Upper lobe of right lung (tissue), 1 donor: ENCODE data around the gene DKC1. TPM values are rescaled to one million over a fixed set of nuclear protein-coding genes. Genes with fewer than 3 reads are reported as not detected.

Experiments
- ATAC-seq: fragments of 200-7000 bp; cut with Tn5 transposase; one replicate; pipeline ENCODE4 v1.9.1; 2020; ENCODE audit warnings: mild to moderate bottlenecking, moderate library complexity
- DNase-seq: peaks from one replicate; pipeline ENCODE4 v3.0.0-alpha.2; 2020
- H3K27ac ChIP-seq: fragments of 200-600 bp; one replicate; pipeline ENCODE4 v1.8.0; 2022
- H3K27me3 ChIP-seq: fragments of 200-600 bp; one replicate; pipeline ENCODE4 v1.8.0; 2022; ENCODE audit warnings: mild to moderate bottlenecking
- H3K36me3 ChIP-seq: fragments of 200-600 bp; one replicate; pipeline ENCODE4 v1.8.0; 2022
- H3K4me1 ChIP-seq: fragments of 200-600 bp; one replicate; pipeline ENCODE4 v1.8.0; 2022
- H3K4me3 ChIP-seq: fragments of 200-600 bp; one replicate; pipeline ENCODE4 v1.8.0; 2022; ENCODE audit warnings: mild to moderate bottlenecking
- H3K9me3 ChIP-seq: fragments of 200-600 bp; one replicate; pipeline ENCODE4 v1.8.0; 2022
- intact Hi-C: fragments of 100-400 bp; cut with DNase I; formaldehyde crosslinking; loops from one replicate; pipeline ENCODE4 v1.11.0; 2022
- total RNA-seq: library from RNA; stranded (reverse); fragmentation: NEBNext Ultra II Directional; extraction: Animal tissue kit (Norgen Biotek cat#: 25700); gene quantifications from one replicate; pipeline ENCODE4 v1.2.1, GENCODE V29; 2021
- TF ChIP-seq, protein P1 (sequence below): fragments of 200-600 bp; IDR thresholded peaks from one replicate; pipeline ENCODE4 v1.8.0; 2022; ENCODE audit warnings: antibody characterized with exemption
- donor health status: DM: no; HTN: yes; CAD: no; lungs with severe emphysema.

The DKC1 gene
- total RNA-seq, 1 donor from 2014 or later, result 28.7 TPM

GRCh38 chrX:154802947-154803346 lies 40.3 kb downstream of the DKC1 start:
- no peak overlapping the region for H3K27ac ChIP-seq
- TF ChIP-seq, protein P1, sequence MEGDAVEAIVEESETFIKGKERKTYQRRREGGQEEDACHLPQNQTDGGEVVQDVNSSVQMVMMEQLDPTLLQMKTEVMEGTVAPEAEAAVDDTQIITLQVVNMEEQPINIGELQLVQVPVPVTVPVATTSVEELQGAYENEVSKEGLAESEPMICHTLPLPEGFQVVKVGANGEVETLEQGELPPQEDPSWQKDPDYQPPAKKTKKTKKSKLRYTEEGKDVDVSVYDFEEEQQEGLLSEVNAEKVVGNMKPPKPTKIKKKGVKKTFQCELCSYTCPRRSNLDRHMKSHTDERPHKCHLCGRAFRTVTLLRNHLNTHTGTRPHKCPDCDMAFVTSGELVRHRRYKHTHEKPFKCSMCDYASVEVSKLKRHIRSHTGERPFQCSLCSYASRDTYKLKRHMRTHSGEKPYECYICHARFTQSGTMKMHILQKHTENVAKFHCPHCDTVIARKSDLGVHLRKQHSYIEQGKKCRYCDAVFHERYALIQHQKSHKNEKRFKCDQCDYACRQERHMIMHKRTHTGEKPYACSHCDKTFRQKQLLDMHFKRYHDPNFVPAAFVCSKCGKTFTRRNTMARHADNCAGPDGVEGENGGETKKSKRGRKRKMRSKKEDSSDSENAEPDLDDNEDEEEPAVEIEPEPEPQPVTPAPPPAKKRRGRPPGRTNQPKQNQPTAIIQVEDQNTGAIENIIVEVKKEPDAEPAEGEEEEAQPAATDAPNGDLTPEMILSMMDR, result no peak
- peaks cover 21% of the 10 kb centered on the region for H3K4me1 ChIP-seq
- H3K9me3 ChIP-seq, result no peaks in the 10 kb centered on the region
- no peaks in the 10 kb centered on the region for H3K27me3 ChIP-seq
- DNase-seq (no peak), ATAC-seq (no peak)
- intact Hi-C loops, result no loop called here
- no peak overlapping the region for H3K4me3 ChIP-seq
- H3K36me3 ChIP-seq, result no peaks in the 10 kb centered on the region

DNA sequence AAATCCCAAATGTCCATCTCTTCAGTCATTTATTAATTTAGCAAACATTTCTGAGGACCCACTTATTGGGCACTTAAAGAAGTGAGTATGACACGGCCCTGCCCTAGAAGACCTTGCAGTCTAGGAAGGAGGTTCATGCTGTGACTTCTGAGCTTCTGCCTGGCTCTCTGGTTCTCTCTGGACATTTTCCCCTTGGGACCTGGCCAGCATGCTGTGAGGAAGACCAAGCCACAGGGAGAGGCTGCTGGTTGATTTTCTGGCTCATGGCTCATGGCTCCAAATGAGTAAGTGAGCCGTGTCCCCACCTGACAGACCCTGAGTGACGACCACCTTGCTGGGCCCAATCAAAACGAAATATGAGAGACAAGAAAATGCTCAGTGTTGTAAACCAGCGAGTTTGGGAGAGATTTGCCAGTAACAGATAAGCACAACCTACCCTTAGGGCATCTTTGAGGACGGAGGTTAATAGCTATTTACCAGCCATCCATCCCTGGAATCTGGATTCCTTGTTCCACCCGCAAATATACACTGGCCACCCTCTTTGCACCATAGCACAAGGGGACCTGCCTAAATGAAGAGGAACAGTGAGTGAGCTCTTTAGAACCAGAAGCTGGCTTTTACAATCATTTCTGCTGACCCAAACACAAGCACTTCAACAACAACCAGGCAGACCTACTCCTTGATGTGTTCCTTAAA lies 41.7 kb downstream of the DKC1 start:
- TF ChIP-seq, protein P1, result no peak
- H3K4me3 ChIP-seq, result peak overlapping the region; percentile 65
- peaks cover 13% of the 10 kb centered on the region for H3K4me1 ChIP-seq
- no peaks in the 10 kb centered on the region for H3K9me3 ChIP-seq
- ATAC-seq (no peak), DNase-seq (no peak)
- H3K27ac ChIP-seq, result peak overlapping the region; percentile 75
- no peaks in the 10 kb centered on the region for H3K27me3 ChIP-seq
- intact Hi-C loops, result no loop called here
- no peaks in the 10 kb centered on the region for H3K36me3 ChIP-seq

GRCh38 chrX:154804957-154805695 lies 42.5 kb downstream of the DKC1 start, which contains the start of gene MPP1:
Gene MPP1, minus strand, starts transcription at chrX:154805485. Its CDS starts 112 bp downstream, at chrX:154805373.
- intact Hi-C loops, result no loop called here
- H3K9me3 ChIP-seq, result no peaks in the 10 kb centered on the region
- TF ChIP-seq, protein P1, result no peak

DNA sequence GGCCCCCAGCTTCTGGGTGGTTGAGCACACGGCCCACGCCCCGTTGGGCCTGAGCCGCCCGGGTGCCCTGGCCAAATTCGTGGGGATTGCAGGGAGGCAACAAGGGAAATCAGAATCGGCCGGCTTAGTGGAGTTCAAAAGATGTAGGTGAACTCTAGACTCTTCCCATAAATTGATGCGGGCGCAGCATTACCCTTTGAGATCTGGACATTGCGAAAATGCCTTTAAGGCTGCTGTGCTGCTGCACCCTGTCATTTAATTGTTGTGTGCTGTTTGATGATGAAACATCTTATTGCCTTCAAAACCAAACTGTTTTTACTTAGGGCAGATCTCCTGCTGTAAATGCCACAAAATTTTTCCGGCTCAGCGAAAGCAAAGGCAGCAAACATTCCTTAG lies 43.0 kb downstream of the DKC1 start:
- TF ChIP-seq, protein P1, result no peak
- peak overlapping the region; percentile 65 for H3K4me3 ChIP-seq

More at GRCh38 chrX:154804957-154805695, 42.5 kb downstream of the DKC1 start, which contains the start of gene MPP1:
- DNase-seq, result peak; percentile 88
- H3K27me3 ChIP-seq, result no peaks in the 10 kb centered on the region
- peak within 1 kb of the TSS; percentile 65 for H3K4me3 ChIP-seq
- H3K27ac ChIP-seq, result peak within 1 kb of the TSS; percentile 75
- peak; percentile 100 for ATAC-seq
- peaks cover 8% of the 10 kb centered on the region for H3K4me1 ChIP-seq
- no peaks in the 10 kb centered on the region for H3K36me3 ChIP-seq

GRCh38 chrX:154806837-154807501 lies 44.3 kb downstream of the DKC1 start:
- intact Hi-C loops, result no loop called here

More for the DNA sequence above, 43.0 kb downstream of the DKC1 start:
- H3K27me3 ChIP-seq, result no peaks in the 10 kb centered on the region
- no peaks in the 10 kb centered on the region for H3K9me3 ChIP-seq
- H3K36me3 ChIP-seq, result no peaks in the 10 kb centered on the region
- H3K4me1 ChIP-seq, result peaks cover 4% of the 10 kb centered on the region
- no peak for ATAC-seq
- no peak for DNase-seq
- intact Hi-C loops, result no loop called here
- H3K27ac ChIP-seq, result no peak overlapping the region

More at GRCh38 chrX:154806837-154807501, 44.3 kb downstream of the DKC1 start:
- H3K27ac ChIP-seq, result no peak overlapping the region
- DNase-seq (no peak), ATAC-seq (no peak)
- no peak overlapping the region for H3K4me3 ChIP-seq
- H3K27me3 ChIP-seq, result no peaks in the 10 kb centered on the region
- H3K9me3 ChIP-seq, result no peaks in the 10 kb centered on the region
- peaks cover 4% of the 10 kb centered on the region for H3K4me1 ChIP-seq
- TF ChIP-seq, protein P1, result no peak
- H3K36me3 ChIP-seq, result no peaks in the 10 kb centered on the region
